SK-N-SH (cell line): ENCODE data around the gene TLN1.

Source experiments
- FOSL2 ChIP-seq: IDR thresholded peaks from 2 replicates; pipeline ENCODE4 v1.4.0; 2012; ENCODE audit warnings: low read depth, mild to moderate bottlenecking, moderate library complexity, borderline replicate concordance
- FOXM1 ChIP-seq: IDR thresholded peaks from 2 replicates; pipeline ENCODE4 v1.4.0; 2012; ENCODE audit warnings: low read depth, mild to moderate bottlenecking
- JUND ChIP-seq: IDR thresholded peaks from 2 replicates; pipeline ENCODE4 v1.4.0; 2012
- RAD21 ChIP-seq: IDR thresholded peaks from 2 replicates; pipeline ENCODE4 v1.6.1; 2012; ENCODE audit warnings: mild to moderate bottlenecking, low read length
- RCOR1 ChIP-seq: fragments of 150-350 bp; IDR thresholded peaks from 2 replicates; pipeline ENCODE4 v1.6.1; 2017; ENCODE audit warnings: antibody characterized with exemption, low read length
- SIN3A ChIP-seq: IDR thresholded peaks from 2 replicates; pipeline ENCODE4 v1.6.1; 2012; ENCODE audit warnings: low read depth, mild to moderate bottlenecking, low read length, moderate library complexity, borderline replicate concordance
- TF ChIP-seq, protein P1 (sequence below): fragments of 200-600 bp; sonication (generic); IDR thresholded peaks from 2 replicates; pipeline ENCODE4 v1.6.1; 2017; ENCODE audit warnings: antibody characterized with exemption, mild to moderate bottlenecking, moderate library complexity
- TF ChIP-seq, protein P2 (sequence below): fragments of 150-350 bp; IDR thresholded peaks from 2 replicates; pipeline ENCODE4 v1.6.1; 2017; ENCODE audit warnings: antibody characterized with exemption, low read length, low read depth, borderline replicate concordance

DNA sequence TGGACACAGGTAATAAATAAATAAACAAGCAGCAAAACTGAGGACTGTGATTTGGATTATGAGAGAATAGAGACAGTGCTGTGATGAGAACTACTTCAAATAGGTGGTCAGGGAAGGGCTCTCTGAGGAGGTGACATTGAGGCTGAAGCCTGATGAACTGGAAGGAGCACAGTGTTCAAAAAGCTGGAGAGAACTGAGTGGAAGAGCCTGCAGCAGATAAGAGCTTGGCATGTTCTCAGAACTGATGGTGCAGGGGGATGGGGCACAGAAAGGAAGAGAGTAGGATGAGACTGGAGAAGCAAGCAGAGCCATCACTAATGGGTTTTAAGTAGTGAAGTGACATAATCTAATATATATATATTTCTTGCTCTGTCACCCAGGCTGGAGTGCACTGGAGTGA, 31.1 kb downstream of the TLN1 start:
- TF ChIP-seq JUND: no peak
- TF ChIP-seq FOSL2: no peak
- TF ChIP-seq, protein P1, sequence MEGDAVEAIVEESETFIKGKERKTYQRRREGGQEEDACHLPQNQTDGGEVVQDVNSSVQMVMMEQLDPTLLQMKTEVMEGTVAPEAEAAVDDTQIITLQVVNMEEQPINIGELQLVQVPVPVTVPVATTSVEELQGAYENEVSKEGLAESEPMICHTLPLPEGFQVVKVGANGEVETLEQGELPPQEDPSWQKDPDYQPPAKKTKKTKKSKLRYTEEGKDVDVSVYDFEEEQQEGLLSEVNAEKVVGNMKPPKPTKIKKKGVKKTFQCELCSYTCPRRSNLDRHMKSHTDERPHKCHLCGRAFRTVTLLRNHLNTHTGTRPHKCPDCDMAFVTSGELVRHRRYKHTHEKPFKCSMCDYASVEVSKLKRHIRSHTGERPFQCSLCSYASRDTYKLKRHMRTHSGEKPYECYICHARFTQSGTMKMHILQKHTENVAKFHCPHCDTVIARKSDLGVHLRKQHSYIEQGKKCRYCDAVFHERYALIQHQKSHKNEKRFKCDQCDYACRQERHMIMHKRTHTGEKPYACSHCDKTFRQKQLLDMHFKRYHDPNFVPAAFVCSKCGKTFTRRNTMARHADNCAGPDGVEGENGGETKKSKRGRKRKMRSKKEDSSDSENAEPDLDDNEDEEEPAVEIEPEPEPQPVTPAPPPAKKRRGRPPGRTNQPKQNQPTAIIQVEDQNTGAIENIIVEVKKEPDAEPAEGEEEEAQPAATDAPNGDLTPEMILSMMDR: no peak
- no peak for TF ChIP-seq RAD21
- TF ChIP-seq, protein P2, sequence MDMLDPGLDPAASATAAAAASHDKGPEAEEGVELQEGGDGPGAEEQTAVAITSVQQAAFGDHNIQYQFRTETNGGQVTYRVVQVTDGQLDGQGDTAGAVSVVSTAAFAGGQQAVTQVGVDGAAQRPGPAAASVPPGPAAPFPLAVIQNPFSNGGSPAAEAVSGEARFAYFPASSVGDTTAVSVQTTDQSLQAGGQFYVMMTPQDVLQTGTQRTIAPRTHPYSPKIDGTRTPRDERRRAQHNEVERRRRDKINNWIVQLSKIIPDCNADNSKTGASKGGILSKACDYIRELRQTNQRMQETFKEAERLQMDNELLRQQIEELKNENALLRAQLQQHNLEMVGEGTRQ: no peak
- no peak for TF ChIP-seq FOXM1
- TF ChIP-seq SIN3A: no peak
- TF ChIP-seq RCOR1: no peak
